K562 (cell line): ENCODE measurements around the gene MAGEB1. TPM values are rescaled to one million over a fixed set of nuclear protein-coding genes. Genes with fewer than 3 reads are reported as not detected.

Experiments
- ATAC-seq: fragments of 200-7000 bp; cut with Tn5 transposase; 3 replicates; pipeline ENCODE4 v1.9.1; 2020; ENCODE audit warnings: moderate library complexity
- BruUV-seq: library from RNA; stranded (reverse); fragments of 400-500 nt; replicated peaks from 2 replicates; lab custom pipeline; 2021; lab: Mats Ljungman, UMichigan
- CTCF ChIA-PET: fragments of 300-600 bp; formaldehyde crosslinking; extraction: SDS; loops from one replicate; lab custom pipeline; 2021; ENCODE audit warnings: low intra/inter-chr PET ratio; lab: Yijun Ruan, JAX
- POLR2A ChIA-PET: fragments of 300-600, 350-650 bp; sonication (Branson Sonifier 250); formaldehyde crosslinking; extraction: SDS; loops from one replicate; lab custom pipeline; 2021; ENCODE audit warnings: antibody characterized with exemption, inconsistent platforms; lab: Yijun Ruan, JAX
- DNase-seq, 4 experiments: peaks; one replicate each; pipeline versions ENCODE4 v3.0.0 to v3.0.0-alpha.2; 2011 to 2018; ENCODE audit warnings: low spot score in 3 of 4, mixed read lengths in 3 of 4; ENCODE audit errors: extremely low read depth in 1 of 4
- FAIRE-seq: peaks from 2 replicates; lab custom pipeline; 2011; peaks lifted over from hg19 to GRCh38; lab: Jason Lieb, UNC
- H2AFZ ChIP-seq: 2 replicates; pipeline ENCODE4 v1.6.0; 2011; ENCODE audit warnings: low read depth, low read length, control low read depth, inconsistent platforms
- H3K27ac ChIP-seq: fragments of 200-600 bp; 3 replicates; pipeline ENCODE4 v1.8.0; 2011; ENCODE audit warnings: low read depth, mild to moderate bottlenecking, control low read depth, inconsistent platforms, low read length, moderate library complexity, mixed read lengths; ENCODE audit errors: extremely low read depth
- H3K27me3 ChIP-seq, 2 experiments: fragments of 300-600 bp in 1 of 2; 2 replicates in 1 of 2; 3 replicates in 1 of 2; pipeline versions ENCODE4 v1.6.0 to v1.8.0; 2011; ENCODE audit warnings: inconsistent platforms in 2 of 2, low read length in 2 of 2, mild to moderate bottlenecking in 1 of 2, mixed read lengths in 1 of 2, moderate library complexity in 1 of 2; ENCODE audit not compliant: control insufficient read depth in 2 of 2, insufficient read depth in 2 of 2
- H3K36me3 ChIP-seq: fragments of 300-600 bp; 3 replicates; pipeline ENCODE4 v1.8.0; 2011; ENCODE audit warnings: mild to moderate bottlenecking, low read length, inconsistent platforms; ENCODE audit not compliant: control insufficient read depth, insufficient read depth
- H3K4me1 ChIP-seq, 2 experiments: fragments of 200-600 bp in 1 of 2; replicated peaks in 1 of 2; 2 replicates in 1 of 2; 3 replicates in 1 of 2; pipeline versions ENCODE4 v1.5.1 to v1.8.0; 2011; ENCODE audit warnings: inconsistent platforms in 2 of 2, low read length in 2 of 2, mild to moderate bottlenecking in 1 of 2, mixed read lengths in 1 of 2, moderate library complexity in 1 of 2; ENCODE audit not compliant: control insufficient read depth in 2 of 2, insufficient read depth in 2 of 2
- H3K4me2 ChIP-seq: 2 replicates; pipeline ENCODE4 v1.6.1; 2011; ENCODE audit warnings: low read length, control low read depth, inconsistent platforms, mixed read lengths; ENCODE audit not compliant: insufficient read depth
- H3K4me3 ChIP-seq: fragments of 200-600 bp; sonication (generic), shearing (Covaris generic); 2 replicates; pipeline ENCODE4 v1.5.1; 2016; ENCODE audit warnings: control low read depth, inconsistent platforms
- H3K79me2 ChIP-seq: fragments of 200-600 bp; 3 replicates; pipeline ENCODE4 v1.8.0; 2011; ENCODE audit warnings: low read length, inconsistent platforms; ENCODE audit not compliant: control insufficient read depth, insufficient read depth
- H3K9ac ChIP-seq, 2 experiments: 2 replicates each; pipeline versions ENCODE4 v1.6.0 to v1.6.1; 2011; ENCODE audit warnings: low read depth in 2 of 2, low read length in 2 of 2, control low read depth in 1 of 2, inconsistent platforms in 1 of 2, mild to moderate bottlenecking in 1 of 2, mixed read lengths in 1 of 2; ENCODE audit not compliant: insufficient read depth in 1 of 2
- H3K9me1 ChIP-seq: one replicate; pipeline ENCODE4 v1.6.0; 2011; ENCODE audit warnings: inconsistent platforms, mild to moderate bottlenecking, low read length, moderate library complexity; ENCODE audit not compliant: control insufficient read depth, insufficient read depth
- H3K9me3 ChIP-seq: replicated peaks from 2 replicates; pipeline ENCODE4 v1.5.1; 2011; ENCODE audit warnings: low read depth, low read length, inconsistent platforms; ENCODE audit not compliant: control insufficient read depth, insufficient read depth
- H4K20me1 ChIP-seq: replicated peaks from 2 replicates; pipeline ENCODE4 v1.6.1; 2011; ENCODE audit warnings: low read length, inconsistent platforms, mixed read lengths; ENCODE audit not compliant: control insufficient read depth, insufficient read depth
- NR2C1 ChIP-seq, 2 experiments: fragments of 450-650 bp; IDR thresholded peaks; 2 replicates each; pipeline ENCODE4 v1.6.1; 2017; ENCODE audit warnings: mild to moderate bottlenecking in 2 of 2, antibody characterized with exemption in 1 of 2, inconsistent platforms in 1 of 2, missing compliant biosample characterization in 1 of 2, missing genetic modification characterization in 1 of 2
- TEAD1 ChIP-seq, 2 experiments: fragments of 450-650 bp in 1 of 2; sonication (generic) in 1 of 2; formaldehyde crosslinking; IDR thresholded peaks; 2 replicates each; pipeline versions ENCODE4 v1.4.0 to v1.8.0; 2020 to 2022; ENCODE audit warnings: mild to moderate bottlenecking in 2 of 2, missing genetic modification reagents in 1 of 2
- ZNF431 ChIP-seq: sonication (generic); formaldehyde crosslinking; IDR thresholded peaks from 2 replicates; pipeline ENCODE4 v1.8.0; 2022; ENCODE audit warnings: mild to moderate bottlenecking, missing genetic modification reagents
- WGBS: fragments of 100-300 bp; shearing (Covaris generic); methylation state at CpG from one replicate; pipeline ENCODE4 v1.1.6; 2016; ENCODE audit warnings: low coverage, mixed read lengths; ENCODE audit not compliant: insufficient coverage; ENCODE audit errors: missing lambda C conversion rate; 5-methylcytosine and 5-hydroxymethylcytosine counted together
- in situ Hi-C: fragments of 300-500 bp; cut with MboI; formaldehyde crosslinking; loops from 4 replicates; pipeline ENCODE4 v1.15.0; 2018; ENCODE audit warnings: inconsistent platforms, mixed read lengths
- intact Hi-C: fragments of 100-400 bp; cut with micrococcal nuclease; formaldehyde crosslinking; loops from 2 replicates; pipeline ENCODE4 v1.14.2; 2022
- polyA plus RNA-seq, 8 experiments: library from polyadenylated mRNA; depleted of rRNA in 4 of 8; stranded (reverse) in 5 of 8; unstranded in 3 of 8; fragments of >200 nt; fragmentation: Nextera tagmentation in 2 of 8; fragmentation: Illumina TruSeq in 1 of 8; extraction: Ambion mirVana in 2 of 8; extraction: Trizol in 1 of 8; gene quantifications; 2 replicates each; pipeline versions ENCODE4 v1.2.1 to v1.2.3, GENCODE V29; 2011 to 2014; ENCODE audit warnings: inconsistent platforms in 1 of 8, missing spikeins in 1 of 8
- total RNA-seq, 7 experiments: library from RNA; depleted of rRNA in 6 of 7; stranded (reverse); fragments of >200 nt in 6 of 7; fragmentation: Illumina TruSeq in 2 of 7; extraction: Trizol in 2 of 7; gene quantifications; 2 replicates each; pipeline versions ENCODE4 v1.2.1 to v1.2.3, GENCODE V29; 2011 to 2021; ENCODE audit warnings: low replicate concordance in 1 of 7
- TF ChIP-seq, protein P1 (sequence below), 3 experiments: IDR thresholded peaks in 2 of 3; conservative IDR thresholded peaks in 1 of 3; 2 replicates each; pipeline ENCODE4 v1.5.1; 2011 to 2012; ENCODE audit warnings: low read length in 3 of 3, mild to moderate bottlenecking in 3 of 3, control low read depth in 2 of 3, improper control_type of control experiment in 1 of 3, inconsistent platforms in 1 of 3, low read depth in 1 of 3, mixed read lengths in 1 of 3, moderate library complexity in 1 of 3; ENCODE audit not compliant: insufficient read depth in 2 of 3

The MAGEB1 gene
- total and polyA plus RNA-seq, 9 of the 15 experiments (the other 6 are each of a cell fraction or from before 2014, with no cell fraction given): 32.6 to 100 (median 43.4) TPM

GRCh38 chrX:30212172-30212571 lies 34.8 kb upstream of the MAGEB1 start:
- ATAC-seq (no peak), DNase-seq (no peak), FAIRE-seq (no peak)
- Histone ChIP-seq H4K20me1 (no peaks in the 10 kb centered on the region), H3K9me1 (no peaks in the 10 kb centered on the region), H3K4me1 (peaks cover 8 to 10% of the 10 kb centered on the region in 2 experiments), H3K4me2 (no peak overlapping the region), H3K27ac (no peak overlapping the region), H3K9me3 (no peaks in the 10 kb centered on the region), H3K36me3 (no peaks in the 10 kb centered on the region), H3K79me2 (peaks cover 10% of the 10 kb centered on the region), H2AFZ (no peak overlapping the region), H3K4me3 (no peak overlapping the region), H3K9ac (no peak overlapping the region), H3K27me3 (no peaks in the 10 kb centered on the region)
- in situ Hi-C loops (no loop called here), intact Hi-C loops (no loop called here)
- TF ChIP-seq NR2C1 (IDR thresholded peaks at IDR 0.05) (no peak), NR2C1 (tag; IDR thresholded peaks at IDR 0.05) (no peak), ZNF431 (CRISPR knock-in tag) (no peak), TEAD1 (CRISPR knock-in tag; IDR thresholded peaks at IDR 0.05) (no peak)
- TF ChIP-seq, protein P1, sequence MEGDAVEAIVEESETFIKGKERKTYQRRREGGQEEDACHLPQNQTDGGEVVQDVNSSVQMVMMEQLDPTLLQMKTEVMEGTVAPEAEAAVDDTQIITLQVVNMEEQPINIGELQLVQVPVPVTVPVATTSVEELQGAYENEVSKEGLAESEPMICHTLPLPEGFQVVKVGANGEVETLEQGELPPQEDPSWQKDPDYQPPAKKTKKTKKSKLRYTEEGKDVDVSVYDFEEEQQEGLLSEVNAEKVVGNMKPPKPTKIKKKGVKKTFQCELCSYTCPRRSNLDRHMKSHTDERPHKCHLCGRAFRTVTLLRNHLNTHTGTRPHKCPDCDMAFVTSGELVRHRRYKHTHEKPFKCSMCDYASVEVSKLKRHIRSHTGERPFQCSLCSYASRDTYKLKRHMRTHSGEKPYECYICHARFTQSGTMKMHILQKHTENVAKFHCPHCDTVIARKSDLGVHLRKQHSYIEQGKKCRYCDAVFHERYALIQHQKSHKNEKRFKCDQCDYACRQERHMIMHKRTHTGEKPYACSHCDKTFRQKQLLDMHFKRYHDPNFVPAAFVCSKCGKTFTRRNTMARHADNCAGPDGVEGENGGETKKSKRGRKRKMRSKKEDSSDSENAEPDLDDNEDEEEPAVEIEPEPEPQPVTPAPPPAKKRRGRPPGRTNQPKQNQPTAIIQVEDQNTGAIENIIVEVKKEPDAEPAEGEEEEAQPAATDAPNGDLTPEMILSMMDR (IDR thresholded peaks at IDR 0.05 in 2 of 3, conservative IDR thresholded peaks at IDR 0.05 in 1 of 3; ENCODE audit: insufficient read depth in 2 of 3, low read depth in 1 of 3, low read length in 3 of 3): 0 out of 6 replicates have a peak, but pooled peaks of 1 of the 3 experiments have one; percentile 7
- ChIA-PET POLR2A (no interaction called here), CTCF (no interaction called here)
- BruUV-seq: no TSS peak
- WGBS: 6% methylated on average over 2 of the region's 2 CpGs
